Measurements from ENCODE around the gene IL32.

Gene IL32

GRCh38 chr16:3094289-3095027 is 29.0 kb downstream of the IL32 start:
- DNase-seq = no peak

- no peak for DNase-seq
Observed at GRCh38 chr16:3095869-3096268, 30.4 kb downstream of the IL32 start.

- DNase-seq = no peak
Observed at GRCh38 chr16:3096362-3096761, 30.9 kb downstream of the IL32 start.

- DNase-seq = no peak
Observed at GRCh38 chr16:3097266-3097665, 31.8 kb downstream of the IL32 start.

GRCh38 chr16:3098459-3099394 is 33.3 kb downstream of the IL32 start, which contains the start of gene ZSCAN10:
Gene ZSCAN10, minus strand, starts transcription at chr16:3099294. Its CDS starts 6,357 bp downstream, at chr16:3092937.
- no peak for DNase-seq

GRCh38 chr16:3099395-3099731 is 33.9 kb downstream of the IL32 start:
- DNase-seq = no peak

GRCh38 chr16:3099732-3100499 is 34.5 kb downstream of the IL32 start:
- peak; percentile 88 for DNase-seq

- no peak for DNase-seq
Observed at GRCh38 chr16:3101018-3101840, 35.8 kb downstream of the IL32 start.

- DNase-seq = no peak
Observed at GRCh38 chr16:3101841-3102470, 36.5 kb downstream of the IL32 start.

GRCh38 chr16:3106205-3106928 is 40.9 kb downstream of the IL32 start:
- DNase-seq = peak; percentile 91

- DNase-seq = peak; percentile 47
Observed at GRCh38 chr16:3112058-3112880, 46.8 kb downstream of the IL32 start, which contains the start of gene ZNF205. Gene ZNF205, plus strand, starts transcription at chr16:3112586. Its CDS starts 845 bp downstream, at chr16:3113431.

- DNase-seq = no peak
Observed at GRCh38 chr16:3112881-3113574, 47.6 kb downstream of the IL32 start.

- no peak for DNase-seq
Observed at GRCh38 chr16:3113765-3114479, 48.5 kb downstream of the IL32 start.

GRCh38 chr16:3115003-3115402 is 49.6 kb downstream of the IL32 start:
- no peak for DNase-seq

GRCh38 chr16:3115561-3115960 is 50.1 kb downstream of the IL32 start:
- no peak for DNase-seq

- no peak for DNase-seq
Observed at GRCh38 chr16:3118204-3118790, 52.9 kb downstream of the IL32 start.

GRCh38 chr16:3118846-3119245 is 53.4 kb downstream of the IL32 start:
- no peak for DNase-seq
